Natural killer cell (primary cell): ENCODE results near the gene ADGRF3. TPM values are rescaled to one million over a fixed set of nuclear protein-coding genes. Genes with fewer than 3 reads are reported as not detected.

Source experiments
- ATAC-seq, 3 donors: fragments of 150-1000 bp in 2 of 3; fragments of 200-7000 bp in 1 of 3; cut with Tn5 transposase; 1 replicate in 1 of 3; 2 replicates in 2 of 3; pipeline ENCODE4 v1.10.0; 2021; ENCODE audit warnings: mild to moderate bottlenecking in 2 of 3, moderate library complexity in 2 of 3
- DNase-seq, 2 donors: peaks; one replicate each; pipeline versions ENCODE4 v3.0.0 to v3.0.0-alpha.2; 2013 to 2021; ENCODE audit warnings: mixed read lengths in 1 of 2
- H3K27ac ChIP-seq: one replicate; pipeline ENCODE4 v1.5.1; 2013; ENCODE audit warnings: mild to moderate bottlenecking, low read length
- H3K27me3 ChIP-seq: one replicate; pipeline ENCODE4 v1.6.1; 2013; ENCODE audit warnings: low read length; ENCODE audit not compliant: control insufficient read depth, insufficient read depth
- H3K36me3 ChIP-seq: one replicate; pipeline ENCODE4 v1.6.1; 2013; ENCODE audit warnings: low read length; ENCODE audit not compliant: control insufficient read depth, insufficient read depth
- H3K4me1 ChIP-seq: one replicate; pipeline ENCODE4 v1.6.1; 2013; ENCODE audit warnings: low read length; ENCODE audit not compliant: control insufficient read depth, insufficient read depth
- H3K4me3 ChIP-seq: one replicate; pipeline ENCODE4 v1.5.1; 2013; ENCODE audit warnings: low read length
- H3K9me3 ChIP-seq: one replicate; pipeline ENCODE4 v1.6.1; 2013; ENCODE audit warnings: low read length; ENCODE audit not compliant: control insufficient read depth, insufficient read depth
- H3K27ac Mint-ChIP-seq, 2 donors: one replicate each; pipeline ENCODE4 v1.8.0; 2022; ENCODE audit warnings: mild to moderate bottlenecking in 2 of 2, mixed read lengths in 2 of 2, moderate library complexity in 1 of 2
- H3K27me3 Mint-ChIP-seq, 2 donors: one replicate each; pipeline ENCODE4 v1.8.0; 2022; ENCODE audit warnings: low read depth in 2 of 2, mixed read lengths in 2 of 2
- H3K36me3 Mint-ChIP-seq: one replicate; pipeline ENCODE4 v1.8.0; 2022; ENCODE audit warnings: mixed read lengths
- H3K4me1 Mint-ChIP-seq, 2 donors: one replicate each; pipeline ENCODE4 v1.8.0; 2022; ENCODE audit warnings: mixed read lengths in 2 of 2
- H3K4me3 Mint-ChIP-seq: one replicate; pipeline ENCODE4 v1.8.0; 2022; ENCODE audit warnings: mild to moderate bottlenecking, moderate library complexity, mixed read lengths
- H3K9me3 Mint-ChIP-seq, 2 donors: one replicate each; pipeline ENCODE4 v1.8.0; 2022; ENCODE audit warnings: mixed read lengths in 2 of 2
- WGBS: methylation state at CpG from one replicate; pipeline ENCODE4 v1.1.7; 2013; ENCODE audit warnings: missing lambda C conversion rate; ENCODE audit not compliant: insufficient coverage; 5-methylcytosine and 5-hydroxymethylcytosine counted together
- intact Hi-C: fragments of 100-400 bp; cut with micrococcal nuclease; formaldehyde crosslinking; loops from one replicate; pipeline ENCODE4 v1.14.2; 2022
- total RNA-seq, 4 donors: library from RNA; stranded (reverse); fragments of 120-200 nt in 1 of 4; gene quantifications; one replicate each; pipeline versions ENCODE4 v1.2.3 to v1.2.4, GENCODE V29; 2013 to 2022
- TF ChIP-seq, protein P1 (sequence below): fragments of 200-600 bp; IDR thresholded peaks from one replicate; pipeline ENCODE4 v1.8.0; 2022; ENCODE audit warnings: antibody characterized with exemption

ADGRF3 gene
- total RNA-seq, 3 donors from 2014 or later (not counting 1 experiment from before 2014, with no cell fraction given) = 0.97 to 2.1 (median 2.1) TPM

DNA sequence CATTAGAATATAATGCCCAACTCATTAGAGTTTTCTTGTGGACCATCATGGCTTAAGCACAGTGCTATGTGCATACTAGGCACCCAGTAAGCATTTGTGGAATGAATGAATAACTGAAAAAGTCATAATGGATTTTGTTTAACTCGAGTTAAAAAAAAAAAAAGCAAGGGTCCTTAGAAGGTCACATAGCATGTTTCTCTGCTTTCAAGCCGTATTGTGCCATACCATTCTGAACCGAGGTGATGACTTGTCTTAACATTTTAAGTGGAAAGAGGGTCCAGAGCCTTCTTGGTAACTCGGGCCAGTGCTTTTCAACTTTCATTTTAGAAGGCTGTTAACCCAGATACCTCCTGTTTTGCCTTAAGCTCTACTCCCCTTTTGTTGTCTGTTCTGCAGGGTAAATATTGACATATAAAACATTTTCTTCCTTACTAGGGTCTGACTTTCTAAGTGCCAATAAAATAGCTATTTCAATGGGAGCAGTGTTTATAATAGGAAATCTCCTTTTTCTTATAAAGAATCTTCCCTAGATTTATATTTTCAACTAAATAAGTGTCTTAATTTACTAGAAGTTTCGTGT lies 787 bp upstream of the ADGRF3 start:
- intact Hi-C loops = loop anchor here (5.0 kb wide), 2 partner anchors 470 to 1375 kb away; partner anchors contain the start of genes ASXL2 and DNAJC27
- Mint-ChIP-seq H3K4me3 (peak overlapping the region; percentile 99), H3K27ac (peak overlapping the region; percentile 95 to 99), H3K4me1 (peaks cover 40 to 44% of the 10 kb centered on the region in 2 donors), H3K27me3 (no peaks in the 10 kb centered on the region), H3K36me3 (no peaks in the 10 kb centered on the region), H3K9me3 (no peaks in the 10 kb centered on the region)
- H3K27ac ChIP-seq = peak overlapping the region; percentile 77
- TF ChIP-seq, protein P1, sequence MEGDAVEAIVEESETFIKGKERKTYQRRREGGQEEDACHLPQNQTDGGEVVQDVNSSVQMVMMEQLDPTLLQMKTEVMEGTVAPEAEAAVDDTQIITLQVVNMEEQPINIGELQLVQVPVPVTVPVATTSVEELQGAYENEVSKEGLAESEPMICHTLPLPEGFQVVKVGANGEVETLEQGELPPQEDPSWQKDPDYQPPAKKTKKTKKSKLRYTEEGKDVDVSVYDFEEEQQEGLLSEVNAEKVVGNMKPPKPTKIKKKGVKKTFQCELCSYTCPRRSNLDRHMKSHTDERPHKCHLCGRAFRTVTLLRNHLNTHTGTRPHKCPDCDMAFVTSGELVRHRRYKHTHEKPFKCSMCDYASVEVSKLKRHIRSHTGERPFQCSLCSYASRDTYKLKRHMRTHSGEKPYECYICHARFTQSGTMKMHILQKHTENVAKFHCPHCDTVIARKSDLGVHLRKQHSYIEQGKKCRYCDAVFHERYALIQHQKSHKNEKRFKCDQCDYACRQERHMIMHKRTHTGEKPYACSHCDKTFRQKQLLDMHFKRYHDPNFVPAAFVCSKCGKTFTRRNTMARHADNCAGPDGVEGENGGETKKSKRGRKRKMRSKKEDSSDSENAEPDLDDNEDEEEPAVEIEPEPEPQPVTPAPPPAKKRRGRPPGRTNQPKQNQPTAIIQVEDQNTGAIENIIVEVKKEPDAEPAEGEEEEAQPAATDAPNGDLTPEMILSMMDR = no peak
- DNase-seq (peak in 1 of 2 donors; percentile 29), ATAC-seq (no peak)
- H3K4me1 ChIP-seq = peaks cover 16% of the 10 kb centered on the region
- 20% methylated on average over 4 of the region's 5 CpGs for WGBS
- H3K36me3 ChIP-seq = no peaks in the 10 kb centered on the region
- peak overlapping the region; percentile 73 for H3K4me3 ChIP-seq
- H3K9me3 ChIP-seq = no peaks in the 10 kb centered on the region
- no peaks in the 10 kb centered on the region for H3K27me3 ChIP-seq

DNA sequence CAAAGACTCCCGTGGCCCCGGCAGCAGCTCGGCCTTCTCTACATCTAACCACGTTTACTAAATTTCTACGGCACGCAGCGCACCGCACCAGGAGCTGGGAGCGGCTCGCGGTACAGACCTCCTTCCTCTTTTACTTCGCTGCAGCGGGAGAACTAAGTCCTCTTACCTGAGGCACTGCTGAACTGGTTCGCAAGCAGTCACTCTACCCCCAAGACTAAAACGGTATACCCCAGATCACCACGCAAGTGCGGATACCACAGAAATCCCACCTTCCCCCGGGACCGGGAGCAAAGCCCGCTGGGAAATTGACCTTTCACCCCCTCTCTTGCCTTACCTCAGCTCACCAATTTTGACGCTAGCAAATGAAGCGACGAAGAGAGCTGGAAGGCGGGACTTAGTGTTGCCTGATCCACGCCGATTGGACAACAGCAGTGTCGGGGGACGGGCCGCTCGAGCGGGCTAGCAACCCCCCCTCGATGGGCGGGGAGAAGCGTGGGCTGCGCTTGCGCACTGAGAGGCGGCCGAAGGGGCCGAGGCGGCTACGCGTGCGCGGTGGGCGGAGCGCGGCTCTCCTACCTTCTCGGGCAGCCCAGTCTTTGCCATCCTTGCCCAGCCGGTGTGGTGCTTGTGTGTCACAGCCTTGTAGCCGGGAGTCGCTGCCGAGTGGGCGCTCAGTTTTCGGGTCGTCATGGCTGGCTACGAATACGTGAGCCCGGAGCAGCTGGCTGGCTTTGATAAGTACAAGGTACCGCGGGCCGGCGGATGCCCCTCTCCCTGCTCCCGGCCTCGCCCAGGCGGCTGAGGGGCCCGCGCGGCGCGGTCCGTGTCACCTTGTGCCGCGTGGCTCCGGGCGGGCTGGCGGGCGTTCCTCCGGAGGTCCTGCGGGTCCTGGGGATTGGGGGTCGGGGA lies 790 bp downstream of the ADGRF3 start, which contains the start of gene SELENOI:
SELENOI (plus strand) TSS at position 599 of the 909 bp plus-strand sequence; CDS start at position 689, 90 bp downstream.
- H3K9me3 Mint-ChIP-seq = no peaks in the 10 kb centered on the region

DNA sequence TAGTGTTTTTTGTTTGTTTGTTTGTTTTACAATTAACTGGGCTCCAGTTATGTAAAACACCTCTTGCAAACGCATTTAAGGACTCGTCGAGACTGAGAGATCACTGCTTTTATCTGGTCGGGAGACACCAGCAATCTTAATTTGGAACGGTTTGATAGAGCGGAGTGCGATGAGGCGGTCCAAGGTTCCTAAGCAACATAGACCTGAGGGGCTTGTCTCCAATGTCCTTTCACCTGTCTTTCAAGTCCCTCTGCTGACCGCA lies 1.4 kb downstream of the ADGRF3 start:
- DNase-seq (no peak), ATAC-seq (no peak)
- peaks cover 16% of the 10 kb centered on the region for H3K4me1 ChIP-seq
- intact Hi-C loops = loop anchor here (1.0 to 5.0 kb wide), 3 partner anchors 101 to 1373 kb away; partner anchors contain the start of genes ASXL2, DNAJC27, HADHA and HADHB
- peak overlapping the region; percentile 91 for H3K27ac ChIP-seq
- no peaks in the 10 kb centered on the region for H3K9me3 Mint-ChIP-seq
- WGBS = 0% methylated on average over 9 of the region's 9 CpGs
- no peaks in the 10 kb centered on the region for H3K9me3 ChIP-seq
- peak overlapping the region; percentile 95 to 99 for H3K27ac Mint-ChIP-seq
- no peaks in the 10 kb centered on the region for H3K27me3 ChIP-seq
- H3K4me3 ChIP-seq = peak overlapping the region; percentile 90
- H3K27me3 Mint-ChIP-seq = no peaks in the 10 kb centered on the region
- TF ChIP-seq, protein P1 = no peak
- peaks cover 35 to 38% of the 10 kb centered on the region in 2 donors for H3K4me1 Mint-ChIP-seq
- H3K36me3 Mint-ChIP-seq = no peaks in the 10 kb centered on the region
- H3K36me3 ChIP-seq = no peaks in the 10 kb centered on the region
- peak overlapping the region; percentile 99 for H3K4me3 Mint-ChIP-seq

More for the DNA sequence above, 790 bp downstream of the ADGRF3 start, which contains the start of gene SELENOI:
- Mint-ChIP-seq H3K27me3 (no peaks in the 10 kb centered on the region), H3K27ac (peak within 1 kb of the TSS; percentile 95 to 99), H3K4me3 (peak within 1 kb of the TSS; percentile 99), H3K36me3 (no peaks in the 10 kb centered on the region), H3K4me1 (peaks cover 35 to 38% of the 10 kb centered on the region in 2 donors)
- Histone ChIP-seq H3K9me3 (no peaks in the 10 kb centered on the region), H3K4me1 (peaks cover 16% of the 10 kb centered on the region), H3K27me3 (no peaks in the 10 kb centered on the region), H3K27ac (peak within 1 kb of the TSS; percentile 91), H3K4me3 (peak within 1 kb of the TSS; percentile 90), H3K36me3 (no peaks in the 10 kb centered on the region)
- intact Hi-C loops = loop anchor here (1.0 to 5.0 kb wide), 3 partner anchors 101 to 1373 kb away; partner anchors contain the start of genes ASXL2, DNAJC27, HADHA and HADHB
- WGBS = under 1% methylated on average over 80 of the region's 80 CpGs
- TF ChIP-seq, protein P1 = no peak
- DNase-seq = peak; percentile 99 to 100
- ATAC-seq = peak; percentile 92 to 98 (median 95)
